ENCODE data around the gene RALGPS1.

DNA sequence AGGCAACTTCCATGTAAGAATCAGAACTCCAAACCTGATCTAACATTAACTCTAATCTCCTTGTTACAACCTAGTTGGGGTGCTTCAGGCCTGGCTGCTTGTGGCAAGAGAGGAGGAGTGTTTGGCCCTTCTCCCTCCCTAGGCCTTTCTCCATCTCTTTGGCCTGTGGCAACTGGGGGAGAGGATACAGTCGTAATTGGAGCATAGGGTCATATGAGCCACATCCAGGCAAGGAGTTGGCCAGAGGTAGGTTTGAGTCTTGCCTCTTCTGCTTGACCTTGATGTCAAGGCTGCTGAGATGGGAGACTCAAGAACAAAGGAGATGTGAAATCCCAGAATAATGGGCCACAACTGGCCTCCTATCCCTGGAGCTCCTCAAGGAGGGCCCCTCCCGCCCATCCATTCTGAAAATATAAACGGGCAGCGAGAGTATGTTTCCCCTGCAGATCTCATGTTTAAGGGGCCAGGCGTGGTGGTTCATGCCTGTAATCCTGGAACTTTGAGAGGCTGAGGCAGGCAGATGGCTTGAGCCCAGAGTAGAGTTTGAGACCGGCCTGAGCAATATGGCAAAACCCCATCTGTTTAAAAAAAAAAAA, 267.1 kb downstream of the RALGPS1 start:
- TF ChIP-seq, protein P1, sequence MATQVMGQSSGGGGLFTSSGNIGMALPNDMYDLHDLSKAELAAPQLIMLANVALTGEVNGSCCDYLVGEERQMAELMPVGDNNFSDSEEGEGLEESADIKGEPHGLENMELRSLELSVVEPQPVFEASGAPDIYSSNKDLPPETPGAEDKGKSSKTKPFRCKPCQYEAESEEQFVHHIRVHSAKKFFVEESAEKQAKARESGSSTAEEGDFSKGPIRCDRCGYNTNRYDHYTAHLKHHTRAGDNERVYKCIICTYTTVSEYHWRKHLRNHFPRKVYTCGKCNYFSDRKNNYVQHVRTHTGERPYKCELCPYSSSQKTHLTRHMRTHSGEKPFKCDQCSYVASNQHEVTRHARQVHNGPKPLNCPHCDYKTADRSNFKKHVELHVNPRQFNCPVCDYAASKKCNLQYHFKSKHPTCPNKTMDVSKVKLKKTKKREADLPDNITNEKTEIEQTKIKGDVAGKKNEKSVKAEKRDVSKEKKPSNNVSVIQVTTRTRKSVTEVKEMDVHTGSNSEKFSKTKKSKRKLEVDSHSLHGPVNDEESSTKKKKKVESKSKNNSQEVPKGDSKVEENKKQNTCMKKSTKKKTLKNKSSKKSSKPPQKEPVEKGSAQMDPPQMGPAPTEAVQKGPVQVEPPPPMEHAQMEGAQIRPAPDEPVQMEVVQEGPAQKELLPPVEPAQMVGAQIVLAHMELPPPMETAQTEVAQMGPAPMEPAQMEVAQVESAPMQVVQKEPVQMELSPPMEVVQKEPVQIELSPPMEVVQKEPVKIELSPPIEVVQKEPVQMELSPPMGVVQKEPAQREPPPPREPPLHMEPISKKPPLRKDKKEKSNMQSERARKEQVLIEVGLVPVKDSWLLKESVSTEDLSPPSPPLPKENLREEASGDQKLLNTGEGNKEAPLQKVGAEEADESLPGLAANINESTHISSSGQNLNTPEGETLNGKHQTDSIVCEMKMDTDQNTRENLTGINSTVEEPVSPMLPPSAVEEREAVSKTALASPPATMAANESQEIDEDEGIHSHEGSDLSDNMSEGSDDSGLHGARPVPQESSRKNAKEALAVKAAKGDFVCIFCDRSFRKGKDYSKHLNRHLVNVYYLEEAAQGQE (IDR thresholded peaks at IDR 0.05): no peak
- TF ChIP-seq NR3C1 (IDR thresholded peaks at IDR 0.05): no peak
- TF ChIP-seq, protein P2, sequence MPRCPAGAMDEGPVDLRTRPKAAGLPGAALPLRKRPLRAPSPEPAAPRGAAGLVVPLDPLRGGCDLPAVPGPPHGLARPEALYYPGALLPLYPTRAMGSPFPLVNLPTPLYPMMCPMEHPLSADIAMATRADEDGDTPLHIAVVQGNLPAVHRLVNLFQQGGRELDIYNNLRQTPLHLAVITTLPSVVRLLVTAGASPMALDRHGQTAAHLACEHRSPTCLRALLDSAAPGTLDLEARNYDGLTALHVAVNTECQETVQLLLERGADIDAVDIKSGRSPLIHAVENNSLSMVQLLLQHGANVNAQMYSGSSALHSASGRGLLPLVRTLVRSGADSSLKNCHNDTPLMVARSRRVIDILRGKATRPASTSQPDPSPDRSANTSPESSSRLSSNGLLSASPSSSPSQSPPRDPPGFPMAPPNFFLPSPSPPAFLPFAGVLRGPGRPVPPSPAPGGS (IDR thresholded peaks at IDR 0.05): no peak
- TF ChIP-seq, protein P3, sequence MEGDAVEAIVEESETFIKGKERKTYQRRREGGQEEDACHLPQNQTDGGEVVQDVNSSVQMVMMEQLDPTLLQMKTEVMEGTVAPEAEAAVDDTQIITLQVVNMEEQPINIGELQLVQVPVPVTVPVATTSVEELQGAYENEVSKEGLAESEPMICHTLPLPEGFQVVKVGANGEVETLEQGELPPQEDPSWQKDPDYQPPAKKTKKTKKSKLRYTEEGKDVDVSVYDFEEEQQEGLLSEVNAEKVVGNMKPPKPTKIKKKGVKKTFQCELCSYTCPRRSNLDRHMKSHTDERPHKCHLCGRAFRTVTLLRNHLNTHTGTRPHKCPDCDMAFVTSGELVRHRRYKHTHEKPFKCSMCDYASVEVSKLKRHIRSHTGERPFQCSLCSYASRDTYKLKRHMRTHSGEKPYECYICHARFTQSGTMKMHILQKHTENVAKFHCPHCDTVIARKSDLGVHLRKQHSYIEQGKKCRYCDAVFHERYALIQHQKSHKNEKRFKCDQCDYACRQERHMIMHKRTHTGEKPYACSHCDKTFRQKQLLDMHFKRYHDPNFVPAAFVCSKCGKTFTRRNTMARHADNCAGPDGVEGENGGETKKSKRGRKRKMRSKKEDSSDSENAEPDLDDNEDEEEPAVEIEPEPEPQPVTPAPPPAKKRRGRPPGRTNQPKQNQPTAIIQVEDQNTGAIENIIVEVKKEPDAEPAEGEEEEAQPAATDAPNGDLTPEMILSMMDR (IDR thresholded peaks at IDR 0.05): no peak
- TF ChIP-seq EP300 (IDR thresholded peaks at IDR 0.05): no peak
- no peak for TF ChIP-seq SMC3 (IDR thresholded peaks at IDR 0.05)
- TF ChIP-seq RFX5 (IDR thresholded peaks at IDR 0.05): no peak
- no peak for TF ChIP-seq CHD2 (IDR thresholded peaks at IDR 0.05; ENCODE audit: low read length, partially characterized antibody)
- no peak for TF ChIP-seq RCOR1 (IDR thresholded peaks at IDR 0.05; ENCODE audit: low read depth, low read length)
- TF ChIP-seq, protein P4, sequence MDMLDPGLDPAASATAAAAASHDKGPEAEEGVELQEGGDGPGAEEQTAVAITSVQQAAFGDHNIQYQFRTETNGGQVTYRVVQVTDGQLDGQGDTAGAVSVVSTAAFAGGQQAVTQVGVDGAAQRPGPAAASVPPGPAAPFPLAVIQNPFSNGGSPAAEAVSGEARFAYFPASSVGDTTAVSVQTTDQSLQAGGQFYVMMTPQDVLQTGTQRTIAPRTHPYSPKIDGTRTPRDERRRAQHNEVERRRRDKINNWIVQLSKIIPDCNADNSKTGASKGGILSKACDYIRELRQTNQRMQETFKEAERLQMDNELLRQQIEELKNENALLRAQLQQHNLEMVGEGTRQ (IDR thresholded peaks at IDR 0.05): no peak
- TF ChIP-seq ZFP36 (IDR thresholded peaks at IDR 0.05; ENCODE audit: borderline replicate concordance, partially characterized antibody): no peak
- TF ChIP-seq, protein P5, sequence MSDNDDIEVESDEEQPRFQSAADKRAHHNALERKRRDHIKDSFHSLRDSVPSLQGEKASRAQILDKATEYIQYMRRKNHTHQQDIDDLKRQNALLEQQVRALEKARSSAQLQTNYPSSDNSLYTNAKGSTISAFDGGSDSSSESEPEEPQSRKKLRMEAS (IDR thresholded peaks at IDR 0.05): no peak
- TF ChIP-seq POLR2A (IDR thresholded peaks at IDR 0.05; ENCODE audit: low read length): no peak
- TF ChIP-seq, protein P6, sequence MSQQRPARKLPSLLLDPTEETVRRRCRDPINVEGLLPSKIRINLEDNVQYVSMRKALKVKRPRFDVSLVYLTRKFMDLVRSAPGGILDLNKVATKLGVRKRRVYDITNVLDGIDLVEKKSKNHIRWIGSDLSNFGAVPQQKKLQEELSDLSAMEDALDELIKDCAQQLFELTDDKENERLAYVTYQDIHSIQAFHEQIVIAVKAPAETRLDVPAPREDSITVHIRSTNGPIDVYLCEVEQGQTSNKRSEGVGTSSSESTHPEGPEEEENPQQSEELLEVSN (IDR thresholded peaks at IDR 0.05; ENCODE audit: borderline replicate concordance, low read depth): no peak

All from A549 (cell line).